ENCODE results near the gene CD164L2.

- no peak for TF ChIP-seq POLR2A (IDR thresholded peaks at IDR 0.05)
- TF ChIP-seq CTCF (IDR thresholded peaks at IDR 0.05 in 4 of 5, conservative IDR thresholded peaks at IDR 0.05 in 1 of 5), result no peak
Observed at GRCh38 chr1:27380766-27381733, 2.1 kb downstream of the CD164L2 start.

All from gastrocnemius medialis (tissue), 4 donors.